GM23338 (cell line): ENCODE results near the gene PPP2R5C. TPM values are rescaled to one million over a fixed set of nuclear protein-coding genes. Genes with fewer than 3 reads are reported as not detected.

Experiments used
- ATAC-seq: fragments of 200-7000 bp; cut with Tn5 transposase; 3 replicates; pipeline ENCODE4 v1.9.1; 2020
- DNase-seq: peaks from one replicate; pipeline ENCODE4 v3.0.0-alpha.2; 2015; ENCODE audit warnings: low spot score
- H2AFZ ChIP-seq: fragments of 200-600 bp; sonication (generic); 2 replicates; pipeline ENCODE4 v1.8.0; 2016; ENCODE audit warnings: antibody characterized with exemption, mild to moderate bottlenecking, moderate library complexity
- H3F3A ChIP-seq: fragments of 200-600 bp; sonication (generic); replicated peaks from 2 replicates; pipeline ENCODE4 v1.8.0; 2017; ENCODE audit warnings: antibody characterized with exemption, mixed run types, low read depth
- H3K27ac ChIP-seq: fragments of 200-600 bp; sonication (generic); 2 replicates; pipeline ENCODE4 v1.6.1; 2016; ENCODE audit warnings: low read depth
- H3K27me3 ChIP-seq: fragments of 200-600 bp; sonication (generic); 2 replicates; pipeline ENCODE4 v1.8.0; 2016; ENCODE audit warnings: mild to moderate bottlenecking, mixed run types, moderate library complexity; ENCODE audit not compliant: insufficient read depth
- H3K36me3 ChIP-seq: fragments of 200-600 bp; sonication (generic); 2 replicates; pipeline ENCODE4 v1.8.0; 2016; ENCODE audit warnings: mild to moderate bottlenecking; ENCODE audit not compliant: insufficient read depth
- H3K4me1 ChIP-seq: fragments of 200-600 bp; sonication (generic); 2 replicates; pipeline ENCODE4 v1.8.0; 2016; ENCODE audit warnings: mild to moderate bottlenecking, moderate library complexity; ENCODE audit not compliant: insufficient read depth
- H3K4me2 ChIP-seq: fragments of 200-600 bp; sonication (generic); 2 replicates; pipeline ENCODE4 v1.7.1; 2017; ENCODE audit warnings: mixed run types
- H3K4me3 ChIP-seq: fragments of 200-600 bp; sonication (generic); 2 replicates; pipeline ENCODE4 v1.6.1; 2016; ENCODE audit warnings: mixed run types
- H3K79me2 ChIP-seq: fragments of 200-600 bp; sonication (generic); replicated peaks from 2 replicates; pipeline ENCODE4 v1.8.0; 2017; ENCODE audit warnings: mild to moderate bottlenecking; ENCODE audit not compliant: insufficient read depth
- H3K9me2 ChIP-seq: fragments of 200-600 bp; sonication (generic); 2 replicates; pipeline ENCODE4 v1.8.0; 2017; ENCODE audit not compliant: insufficient read depth
- H4K20me1 ChIP-seq: fragments of 200-600 bp; sonication (generic); replicated peaks from 2 replicates; pipeline ENCODE4 v1.8.0; 2017; ENCODE audit warnings: mild to moderate bottlenecking; ENCODE audit not compliant: insufficient read depth
- H3K27ac Mint-ChIP-seq: 2 replicates; pipeline ENCODE4 v1.8.0; 2020; ENCODE audit warnings: inconsistent platforms, mild to moderate bottlenecking, moderate library complexity, mixed read lengths
- H3K27me3 Mint-ChIP-seq: 3 replicates; pipeline ENCODE4 v1.8.0; 2022; ENCODE audit warnings: low read depth, mild to moderate bottlenecking, moderate library complexity, mixed read lengths, inconsistent platforms; ENCODE audit not compliant: insufficient read depth, poor library complexity
- H3K36me3 Mint-ChIP-seq: 3 replicates; pipeline ENCODE4 v1.8.0; 2021; ENCODE audit warnings: low read depth, mild to moderate bottlenecking, inconsistent platforms, moderate library complexity, mixed read lengths
- H3K4me1 Mint-ChIP-seq: 3 replicates; pipeline ENCODE4 v1.8.0; 2020; ENCODE audit warnings: mild to moderate bottlenecking, inconsistent platforms, mixed read lengths
- H3K4me3 Mint-ChIP-seq: 3 replicates; pipeline ENCODE4 v1.8.0; 2021; ENCODE audit warnings: moderate library complexity, mild to moderate bottlenecking, inconsistent platforms, mixed read lengths
- H3K9me3 Mint-ChIP-seq: 3 replicates; pipeline ENCODE4 v1.8.0; 2020; ENCODE audit warnings: moderate library complexity, mild to moderate bottlenecking, inconsistent platforms, mixed read lengths
- CREB1 ChIP-seq: fragments of 250-450 bp; sonication (Bioruptor Pico); IDR thresholded peaks from 2 replicates; pipeline ENCODE4 v1.5.0; 2020; ENCODE audit warnings: low read depth, mild to moderate bottlenecking, moderate library complexity
- EZH2 ChIP-seq: fragments of 200-600 bp; sonication (generic); IDR thresholded peaks from one replicate; pipeline ENCODE4 v1.8.0; 2017; ENCODE audit warnings: antibody characterized with exemption, mild to moderate bottlenecking, low read depth; ENCODE audit not compliant: unreplicated experiment
- EZH2phosphoT487 ChIP-seq: fragments of 200-600 bp; sonication (generic); IDR thresholded peaks from one replicate; pipeline ENCODE4 v1.8.1; 2018; ENCODE audit warnings: antibody characterized with exemption; ENCODE audit not compliant: unreplicated experiment
- JUNB ChIP-seq: IDR thresholded peaks from one replicate; pipeline ENCODE4 v1.6.1; 2016; ENCODE audit warnings: antibody characterized with exemption; ENCODE audit not compliant: unreplicated experiment
- NANOG ChIP-seq: IDR thresholded peaks from 2 replicates; pipeline ENCODE4 v1.6.1; 2016; ENCODE audit warnings: antibody characterized with exemption, borderline replicate concordance
- POLR2AphosphoS5 ChIP-seq: IDR thresholded peaks from 2 replicates; pipeline ENCODE4 v1.6.1; 2016; ENCODE audit warnings: antibody characterized with exemption, low read depth
- STAT1 ChIP-seq: IDR thresholded peaks from one replicate; pipeline ENCODE4 v1.6.1; 2016; ENCODE audit warnings: antibody characterized with exemption; ENCODE audit not compliant: unreplicated experiment
- ZNF114 ChIP-seq: fragments of 250-450 bp; sonication (Bioruptor Pico); IDR thresholded peaks from 2 replicates; pipeline ENCODE4 v1.5.0; 2020; ENCODE audit warnings: mild to moderate bottlenecking, moderate library complexity
- ZNF331 ChIP-seq: fragments of 250-450 bp; sonication (Bioruptor Pico); IDR thresholded peaks from 2 replicates; pipeline ENCODE4 v1.5.0; 2020; ENCODE audit warnings: low read depth, mild to moderate bottlenecking, moderate library complexity
- polyA plus RNA-seq: library from polyadenylated mRNA; unstranded; fragments of >200 nt; fragmentation: Nextera tagmentation; extraction: Ambion mirVana; gene quantifications from 2 replicates; pipeline ENCODE4 v1.2.1, GENCODE V29; 2016
- total RNA-seq: library from RNA; depleted of rRNA; stranded (reverse); fragments of >200 nt; shearing (Covaris generic); gene quantifications from 2 replicates; pipeline ENCODE4 v1.2.3, GENCODE V29; 2014
- TF ChIP-seq, protein P1 (sequence below), 2 experiments: fragments of 200-600 bp in 1 of 2; sonication (generic) in 1 of 2; conservative IDR thresholded peaks; 2 replicates each; pipeline versions ENCODE4 v1.5.1 to v1.6.1; 2016 to 2017; ENCODE audit warnings: antibody characterized with exemption in 2 of 2, low read depth in 2 of 2, mild to moderate bottlenecking in 2 of 2, moderate library complexity in 1 of 2
- TF ChIP-seq, protein P2 (sequence below): IDR thresholded peaks from 2 replicates; pipeline ENCODE4 v1.6.1; 2016; ENCODE audit warnings: antibody characterized with exemption

PPP2R5C gene
- total and polyA plus RNA-seq, 2 experiments from 2014 or later, result 75.4 to 79.7 TPM

DNA sequence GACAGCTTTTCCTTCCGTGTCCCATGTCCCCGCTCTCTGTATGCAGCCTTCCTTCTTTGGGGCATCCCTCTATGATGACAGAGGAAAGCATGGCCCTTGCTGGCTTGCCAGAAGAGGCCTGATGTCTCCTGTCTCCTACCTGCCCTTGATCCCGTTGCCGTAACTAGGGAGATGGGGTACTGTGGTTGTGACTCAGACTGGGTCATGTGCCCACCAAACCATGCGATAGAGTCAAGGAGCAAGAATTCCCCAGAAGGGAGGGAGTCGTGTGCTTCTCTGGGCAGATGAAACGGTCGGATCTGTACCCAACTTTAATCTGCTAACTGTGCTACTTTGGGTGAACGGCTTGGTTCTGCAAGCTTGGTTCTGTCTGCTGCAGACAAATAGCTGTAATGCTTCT is 103.8 kb downstream of the PPP2R5C start (continued):
- TF ChIP-seq, protein P1, sequence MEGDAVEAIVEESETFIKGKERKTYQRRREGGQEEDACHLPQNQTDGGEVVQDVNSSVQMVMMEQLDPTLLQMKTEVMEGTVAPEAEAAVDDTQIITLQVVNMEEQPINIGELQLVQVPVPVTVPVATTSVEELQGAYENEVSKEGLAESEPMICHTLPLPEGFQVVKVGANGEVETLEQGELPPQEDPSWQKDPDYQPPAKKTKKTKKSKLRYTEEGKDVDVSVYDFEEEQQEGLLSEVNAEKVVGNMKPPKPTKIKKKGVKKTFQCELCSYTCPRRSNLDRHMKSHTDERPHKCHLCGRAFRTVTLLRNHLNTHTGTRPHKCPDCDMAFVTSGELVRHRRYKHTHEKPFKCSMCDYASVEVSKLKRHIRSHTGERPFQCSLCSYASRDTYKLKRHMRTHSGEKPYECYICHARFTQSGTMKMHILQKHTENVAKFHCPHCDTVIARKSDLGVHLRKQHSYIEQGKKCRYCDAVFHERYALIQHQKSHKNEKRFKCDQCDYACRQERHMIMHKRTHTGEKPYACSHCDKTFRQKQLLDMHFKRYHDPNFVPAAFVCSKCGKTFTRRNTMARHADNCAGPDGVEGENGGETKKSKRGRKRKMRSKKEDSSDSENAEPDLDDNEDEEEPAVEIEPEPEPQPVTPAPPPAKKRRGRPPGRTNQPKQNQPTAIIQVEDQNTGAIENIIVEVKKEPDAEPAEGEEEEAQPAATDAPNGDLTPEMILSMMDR (conservative IDR thresholded peaks at IDR 0.05; ENCODE audit: low read depth in 2 of 2), result no peak
- TF ChIP-seq, protein P2, sequence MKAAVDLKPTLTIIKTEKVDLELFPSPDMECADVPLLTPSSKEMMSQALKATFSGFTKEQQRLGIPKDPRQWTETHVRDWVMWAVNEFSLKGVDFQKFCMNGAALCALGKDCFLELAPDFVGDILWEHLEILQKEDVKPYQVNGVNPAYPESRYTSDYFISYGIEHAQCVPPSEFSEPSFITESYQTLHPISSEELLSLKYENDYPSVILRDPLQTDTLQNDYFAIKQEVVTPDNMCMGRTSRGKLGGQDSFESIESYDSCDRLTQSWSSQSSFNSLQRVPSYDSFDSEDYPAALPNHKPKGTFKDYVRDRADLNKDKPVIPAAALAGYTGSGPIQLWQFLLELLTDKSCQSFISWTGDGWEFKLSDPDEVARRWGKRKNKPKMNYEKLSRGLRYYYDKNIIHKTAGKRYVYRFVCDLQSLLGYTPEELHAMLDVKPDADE, result no peak
- TF ChIP-seq ZNF114 (CRISPR knock-in tag) (no peak), POLR2AphosphoS5 (no peak), EZH2phosphoT487 (no peak), ZNF331 (CRISPR knock-in tag) (no peak)

DNA sequence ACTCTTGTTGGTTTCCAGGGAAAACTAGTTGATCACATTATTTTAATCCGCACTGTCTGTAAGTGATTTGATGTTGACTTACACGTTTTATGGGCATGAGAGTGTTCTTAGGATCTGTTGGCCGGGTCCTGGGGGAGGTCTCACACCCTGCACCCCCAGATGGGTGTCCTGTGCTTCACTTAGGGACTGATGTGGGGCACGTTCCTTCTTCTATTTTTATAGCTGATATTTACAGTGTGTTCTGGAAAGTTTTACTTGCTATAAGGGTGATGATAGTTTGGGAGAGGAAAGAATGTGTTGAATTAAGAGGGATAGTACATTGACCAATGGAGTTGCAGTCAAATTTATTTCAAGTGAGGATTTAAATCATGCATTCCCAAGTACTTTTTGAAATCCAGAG is 106.3 kb downstream of the PPP2R5C start:
- Histone ChIP-seq H3K27ac (no peak overlapping the region), H3K4me1 (no peaks in the 10 kb centered on the region), H3K27me3 (no peaks in the 10 kb centered on the region), H3F3A (no peaks in the 10 kb centered on the region), H2AFZ (no peak overlapping the region), H3K4me2 (no peak overlapping the region), H4K20me1 (peaks cover 21% of the 10 kb centered on the region), H3K4me3 (no peak overlapping the region), H3K9me2 (no peaks in the 10 kb centered on the region), H3K79me2 (peaks cover 32% of the 10 kb centered on the region), H3K36me3 (no peaks in the 10 kb centered on the region)
- DNase-seq (no peak), ATAC-seq (no peak)
- H3K4me1 Mint-ChIP-seq, result no peaks in the 10 kb centered on the region
- no peaks in the 10 kb centered on the region for H3K9me3 Mint-ChIP-seq
- H3K4me3 Mint-ChIP-seq, result no peak overlapping the region
- H3K27me3 Mint-ChIP-seq, result peaks cover 2% of the 10 kb centered on the region
- TF ChIP-seq NANOG, result no peak
- TF ChIP-seq STAT1, result no peak
- H3K27ac Mint-ChIP-seq, result no peak overlapping the region; the same call in 1 of the 2 replicates
- H3K36me3 Mint-ChIP-seq, result no peaks in the 10 kb centered on the region

DNA sequence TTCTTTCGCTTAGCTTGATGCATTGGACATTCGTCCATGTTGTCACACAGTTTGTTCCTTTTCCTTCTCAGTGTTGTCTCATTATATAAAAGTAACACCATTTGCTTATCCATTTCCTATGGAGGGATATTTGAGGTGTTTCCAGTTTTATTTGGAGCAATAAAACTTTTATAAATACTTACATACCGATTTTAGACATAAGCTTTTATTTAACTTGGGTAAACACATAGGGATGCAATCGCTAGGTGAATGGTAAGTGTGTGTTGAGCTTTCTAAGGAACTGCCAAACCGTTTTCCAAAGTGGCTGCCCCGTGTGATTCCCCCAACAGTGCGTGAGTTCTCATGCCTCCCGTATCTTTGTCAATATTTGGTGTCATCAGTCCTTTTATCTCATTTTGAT is 107.7 kb downstream of the PPP2R5C start:
- no peak for ATAC-seq
- H3K4me2 ChIP-seq, result no peak overlapping the region
- H3K27me3 ChIP-seq, result no peaks in the 10 kb centered on the region
- H3K79me2 ChIP-seq, result peaks cover 40% of the 10 kb centered on the region
- no peaks in the 10 kb centered on the region for H3K36me3 Mint-ChIP-seq
- H3K4me1 ChIP-seq, result no peaks in the 10 kb centered on the region
- H4K20me1 ChIP-seq, result peaks cover 21% of the 10 kb centered on the region
- no peak for DNase-seq
- peaks cover 2% of the 10 kb centered on the region for H3K27me3 Mint-ChIP-seq
- no peak overlapping the region for H3K4me3 Mint-ChIP-seq
- no peak overlapping the region for H3K27ac ChIP-seq
- H3K9me2 ChIP-seq, result no peaks in the 10 kb centered on the region
- H2AFZ ChIP-seq, result no peak overlapping the region
- no peak overlapping the region for H3K4me3 ChIP-seq
- TF ChIP-seq POLR2AphosphoS5, result no peak
- TF ChIP-seq STAT1, result no peak
- TF ChIP-seq, protein P1 (conservative IDR thresholded peaks at IDR 0.05; ENCODE audit: low read depth in 2 of 2), result no peak
- no peak for TF ChIP-seq CREB1
- TF ChIP-seq EZH2, result no peak
- no peak for TF ChIP-seq JUNB
- no peak for TF ChIP-seq ZNF331 (CRISPR knock-in tag)
- H3F3A ChIP-seq, result no peaks in the 10 kb centered on the region
- H3K36me3 ChIP-seq, result no peaks in the 10 kb centered on the region
- no peak overlapping the region for H3K27ac Mint-ChIP-seq
- H3K9me3 Mint-ChIP-seq, result no peaks in the 10 kb centered on the region
- H3K4me1 Mint-ChIP-seq, result no peaks in the 10 kb centered on the region
